MM.1S (cell line): Measurements from ENCODE around the gene ISCU.

ENCODE experiments used
- EZH2 ChIP-seq: fragments of 300-600 bp; sonication (generic); optimal IDR thresholded peaks from 2 replicates; pipeline ENCODE3; 2017; ENCODE audit warnings: low read depth, mild to moderate bottlenecking, antibody characterized with exemption, low read length, mixed read lengths
- EZH2phosphoT487 ChIP-seq: fragments of 300-600 bp; sonication (generic); IDR thresholded peaks from 2 replicates; pipeline ENCODE4 v1.6.1; 2018; ENCODE audit warnings: antibody characterized with exemption, low read length
- TF ChIP-seq, protein P1 (sequence below): fragments of 300-600 bp; sonication (generic); IDR thresholded peaks from 2 replicates; pipeline ENCODE4 v1.5.1; 2016; ENCODE audit warnings: antibody characterized with exemption, low read length, mixed read lengths

DNA sequence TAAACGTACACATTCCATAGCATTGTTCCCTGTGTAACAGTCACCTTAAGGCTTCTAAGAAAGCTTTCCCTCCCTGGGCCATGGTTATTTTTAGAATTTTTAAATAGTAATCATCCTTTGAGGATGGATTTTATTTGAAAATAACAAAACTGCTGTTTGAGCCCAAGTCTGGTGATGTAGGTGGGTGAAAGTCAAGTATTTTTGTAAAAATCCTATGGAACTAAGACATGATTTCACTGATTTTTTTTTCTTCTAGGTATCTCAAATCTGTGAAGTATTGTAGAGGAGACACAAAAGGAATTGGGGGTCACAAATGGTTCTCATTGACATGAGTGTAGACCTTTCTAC, 1.4 kb downstream of the ISCU start:
- TF ChIP-seq EZH2: no peak
- TF ChIP-seq, protein P1, sequence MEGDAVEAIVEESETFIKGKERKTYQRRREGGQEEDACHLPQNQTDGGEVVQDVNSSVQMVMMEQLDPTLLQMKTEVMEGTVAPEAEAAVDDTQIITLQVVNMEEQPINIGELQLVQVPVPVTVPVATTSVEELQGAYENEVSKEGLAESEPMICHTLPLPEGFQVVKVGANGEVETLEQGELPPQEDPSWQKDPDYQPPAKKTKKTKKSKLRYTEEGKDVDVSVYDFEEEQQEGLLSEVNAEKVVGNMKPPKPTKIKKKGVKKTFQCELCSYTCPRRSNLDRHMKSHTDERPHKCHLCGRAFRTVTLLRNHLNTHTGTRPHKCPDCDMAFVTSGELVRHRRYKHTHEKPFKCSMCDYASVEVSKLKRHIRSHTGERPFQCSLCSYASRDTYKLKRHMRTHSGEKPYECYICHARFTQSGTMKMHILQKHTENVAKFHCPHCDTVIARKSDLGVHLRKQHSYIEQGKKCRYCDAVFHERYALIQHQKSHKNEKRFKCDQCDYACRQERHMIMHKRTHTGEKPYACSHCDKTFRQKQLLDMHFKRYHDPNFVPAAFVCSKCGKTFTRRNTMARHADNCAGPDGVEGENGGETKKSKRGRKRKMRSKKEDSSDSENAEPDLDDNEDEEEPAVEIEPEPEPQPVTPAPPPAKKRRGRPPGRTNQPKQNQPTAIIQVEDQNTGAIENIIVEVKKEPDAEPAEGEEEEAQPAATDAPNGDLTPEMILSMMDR: no peak
- TF ChIP-seq EZH2phosphoT487: no peak
